Sigmoid colon (tissue), 4 donors: ENCODE results near the gene PSMG3.

ENCODE experiments used
- CTCF ChIP-seq, 4 experiments: fragments of 450-650 bp in 3 of 4; fragments of 200-600 bp in 1 of 4; IDR thresholded peaks; one replicate each; pipeline ENCODE4 v1.5.1; 2016 to 2019; ENCODE audit warnings: antibody characterized with exemption in 4 of 4, mild to moderate bottlenecking in 3 of 4, moderate library complexity in 2 of 4
- EP300 ChIP-seq, 4 donors: sonication (generic); formaldehyde crosslinking; IDR thresholded peaks; one replicate each; pipeline ENCODE4 v1.6.1; 2017; ENCODE audit warnings: antibody characterized with exemption in 4 of 4
- POLR2A ChIP-seq, 2 donors: fragments of 450-650 bp; IDR thresholded peaks; one replicate each; pipeline ENCODE4 v1.6.1; 2016; ENCODE audit warnings: antibody characterized with exemption in 2 of 2, mild to moderate bottlenecking in 2 of 2, moderate library complexity in 2 of 2
- POLR2AphosphoS5 ChIP-seq, 4 donors: sonication (generic); formaldehyde crosslinking; IDR thresholded peaks; one replicate each; pipeline ENCODE4 v1.6.1; 2017; ENCODE audit warnings: antibody characterized with exemption in 4 of 4

GRCh38 chr7:1521456-1521855 is 48.4 kb downstream of the PSMG3 start:
- no peak for TF ChIP-seq CTCF (IDR thresholded peaks at IDR 0.05)
- no peak for TF ChIP-seq POLR2A (IDR thresholded peaks at IDR 0.05)
- no peak for TF ChIP-seq POLR2AphosphoS5 (IDR thresholded peaks at IDR 0.05)
- no peak for TF ChIP-seq EP300 (IDR thresholded peaks at IDR 0.05)
